ELF-1 (cell line): ENCODE data around the gene WDR18.

Source experiments
- DNase-seq: peaks from one replicate; pipeline ENCODE4 v3.0.0-alpha.2; 2016; ENCODE audit warnings: low read depth, low spot score

The WDR18 gene

GRCh38 chr19:991174-991931 is 7.2 kb downstream of the WDR18 start:
- DNase-seq: peak; percentile 64

- DNase-seq: peak; percentile 74
Measured at GRCh38 chr19:991932-992669, 8.0 kb downstream of the WDR18 start.

- DNase-seq: no peak
Measured at GRCh38 chr19:992670-993055, 8.5 kb downstream of the WDR18 start.

GRCh38 chr19:993361-993830 is 9.3 kb downstream of the WDR18 start:
- DNase-seq: peak; percentile 53

- DNase-seq: no peak
Measured at GRCh38 chr19:993831-994393, 9.8 kb downstream of the WDR18 start.

GRCh38 chr19:994516-994915 is 10.4 kb downstream of the WDR18 start:
- no peak for DNase-seq

GRCh38 chr19:995051-995827 is 11.1 kb downstream of the WDR18 start:
- no peak for DNase-seq

GRCh38 chr19:996051-996838 is 12.1 kb downstream of the WDR18 start:
- peak; percentile 63 for DNase-seq

GRCh38 chr19:998064-998463 is 13.9 kb downstream of the WDR18 start:
- DNase-seq: no peak

GRCh38 chr19:999379-999719 is 15.2 kb downstream of the WDR18 start:
- DNase-seq: no peak

- DNase-seq: peak; percentile 78
Measured at GRCh38 chr19:1000095-1000494, 15.9 kb downstream of the WDR18 start, which contains the start of gene GRIN3B. TSS of gene GRIN3B (plus strand) at chr19:1000419. CDS start at chr19:1000438, 19 bp downstream.

- DNase-seq: no peak
Measured at GRCh38 chr19:1000591-1001537, 16.7 kb downstream of the WDR18 start.

GRCh38 chr19:1001538-1002166 is 17.5 kb downstream of the WDR18 start:
- DNase-seq: peak; percentile 75

GRCh38 chr19:1002600-1002999 is 18.5 kb downstream of the WDR18 start:
- no peak for DNase-seq

- DNase-seq: no peak
Measured at GRCh38 chr19:1003283-1003682, 19.1 kb downstream of the WDR18 start.

- DNase-seq: no peak
Measured at GRCh38 chr19:1004204-1004802, 20.2 kb downstream of the WDR18 start.

- no peak for DNase-seq
Measured at GRCh38 chr19:1004803-1005664, 20.9 kb downstream of the WDR18 start.
